Keratinocyte (primary cell): ENCODE data around the gene FOXP4.

Source experiments
- EZH2 ChIP-seq: IDR thresholded peaks from one replicate; pipeline ENCODE4 v1.6.1; 2012; ENCODE audit warnings: inconsistent platforms, mild to moderate bottlenecking, low read length, moderate library complexity
- TF ChIP-seq, protein P1 (sequence below), 3 experiments: IDR thresholded peaks in 1 of 3; conservative IDR thresholded peaks in 1 of 3; optimal IDR thresholded peaks in 1 of 3; 2 replicates in 2 of 3; 3 replicates in 1 of 3; pipeline versions ENCODE3 to v1.5.1; 2011; ENCODE audit warnings: low read length in 3 of 3, mild to moderate bottlenecking in 3 of 3, moderate library complexity in 2 of 3, control low read depth in 1 of 3, inconsistent platforms in 1 of 3; ENCODE audit not compliant: insufficient read depth in 2 of 3; ENCODE audit errors: extremely low read depth in 1 of 3

DNA sequence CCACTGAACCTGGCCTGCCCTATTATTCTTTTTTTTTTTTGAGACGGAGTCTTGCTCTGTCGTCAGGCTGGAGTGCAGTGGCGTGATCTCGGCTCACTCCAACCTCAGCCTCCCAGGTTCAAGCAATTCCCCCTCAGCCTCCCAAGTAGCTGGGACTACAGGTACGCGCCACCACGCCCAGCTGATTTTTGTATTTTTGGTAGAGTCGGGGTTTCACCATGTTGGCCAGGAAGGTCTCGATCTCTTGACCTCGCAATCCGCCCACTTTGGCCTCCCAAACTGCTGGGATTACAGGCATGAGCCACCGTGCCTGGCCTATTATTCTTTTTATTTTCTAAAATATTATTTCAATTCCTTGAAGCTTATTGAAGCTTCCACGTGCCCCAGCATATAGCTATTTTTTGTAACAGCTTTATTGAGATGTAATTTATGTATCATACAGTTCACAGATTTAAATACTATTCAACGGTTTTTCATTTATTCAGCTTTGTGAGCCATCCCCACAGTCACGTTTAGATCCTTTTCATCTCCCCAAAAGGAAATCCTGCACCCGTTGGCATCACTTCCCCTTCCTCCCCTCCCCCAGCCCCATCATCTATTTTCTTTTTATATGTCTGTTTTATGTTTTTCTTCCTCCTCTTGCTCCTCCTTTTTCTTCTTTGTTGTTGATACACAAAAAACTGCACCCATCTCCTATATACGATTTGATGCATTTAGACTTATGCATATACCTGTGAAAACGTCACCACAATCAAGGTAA is 78.6 kb downstream of the FOXP4 start:
- TF ChIP-seq, protein P1, sequence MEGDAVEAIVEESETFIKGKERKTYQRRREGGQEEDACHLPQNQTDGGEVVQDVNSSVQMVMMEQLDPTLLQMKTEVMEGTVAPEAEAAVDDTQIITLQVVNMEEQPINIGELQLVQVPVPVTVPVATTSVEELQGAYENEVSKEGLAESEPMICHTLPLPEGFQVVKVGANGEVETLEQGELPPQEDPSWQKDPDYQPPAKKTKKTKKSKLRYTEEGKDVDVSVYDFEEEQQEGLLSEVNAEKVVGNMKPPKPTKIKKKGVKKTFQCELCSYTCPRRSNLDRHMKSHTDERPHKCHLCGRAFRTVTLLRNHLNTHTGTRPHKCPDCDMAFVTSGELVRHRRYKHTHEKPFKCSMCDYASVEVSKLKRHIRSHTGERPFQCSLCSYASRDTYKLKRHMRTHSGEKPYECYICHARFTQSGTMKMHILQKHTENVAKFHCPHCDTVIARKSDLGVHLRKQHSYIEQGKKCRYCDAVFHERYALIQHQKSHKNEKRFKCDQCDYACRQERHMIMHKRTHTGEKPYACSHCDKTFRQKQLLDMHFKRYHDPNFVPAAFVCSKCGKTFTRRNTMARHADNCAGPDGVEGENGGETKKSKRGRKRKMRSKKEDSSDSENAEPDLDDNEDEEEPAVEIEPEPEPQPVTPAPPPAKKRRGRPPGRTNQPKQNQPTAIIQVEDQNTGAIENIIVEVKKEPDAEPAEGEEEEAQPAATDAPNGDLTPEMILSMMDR (optimal IDR thresholded peaks at IDR 0.05 in 1 of 3, IDR thresholded peaks at IDR 0.05 in 1 of 3, conservative IDR thresholded peaks at IDR 0.05 in 1 of 3; ENCODE audit: extremely low read depth in 1 of 3, insufficient read depth in 2 of 3, low read length in 3 of 3), result no peak
- TF ChIP-seq EZH2, result no peak
